ENCODE measurements around the gene COPB1.

COPB1 gene

GRCh38 chr11:14529321-14529720 lies 29.7 kb upstream of the COPB1 start:
- DNase-seq (ENCODE audit: low spot score): no peak
- no peak for TF ChIP-seq CTCF (IDR thresholded peaks at IDR 0.05; ENCODE audit: extremely low read depth, missing control alignments)

GRCh38 chr11:14522801-14523200 lies 23.2 kb upstream of the COPB1 start:
- DNase-seq (ENCODE audit: low spot score): no peak
- TF ChIP-seq CTCF (IDR thresholded peaks at IDR 0.05; ENCODE audit: extremely low read depth, missing control alignments): no peak

- no peak for TF ChIP-seq CTCF (IDR thresholded peaks at IDR 0.05; ENCODE audit: extremely low read depth, missing control alignments)
- no peak for DNase-seq (ENCODE audit: low spot score)
These were observed 22.6 kb upstream of the COPB1 start for GRCh38 chr11:14522245-14522644.

GRCh38 chr11:14520747-14521151 lies 21.1 kb upstream of the COPB1 start:
- TF ChIP-seq CTCF (IDR thresholded peaks at IDR 0.05; ENCODE audit: extremely low read depth, missing control alignments): no peak
- DNase-seq (ENCODE audit: low spot score): peak; percentile 10

- TF ChIP-seq CTCF (IDR thresholded peaks at IDR 0.05; ENCODE audit: extremely low read depth, missing control alignments): no peak
- peak; percentile 84 for DNase-seq (ENCODE audit: low spot score)
These were observed 20.5 kb upstream of the COPB1 start, which contains the start of gene PSMA1 for GRCh38 chr11:14519917-14520746. TSS of gene PSMA1 (minus strand) at chr11:14520386. CDS start at chr11:14520299, 87 bp downstream.

GRCh38 chr11:14519597-14519916 lies 19.9 kb upstream of the COPB1 start:
- no peak for TF ChIP-seq CTCF (IDR thresholded peaks at IDR 0.05; ENCODE audit: extremely low read depth, missing control alignments)
- DNase-seq (ENCODE audit: low spot score): no peak

- no peak for TF ChIP-seq CTCF (IDR thresholded peaks at IDR 0.05; ENCODE audit: extremely low read depth, missing control alignments)
- no peak for DNase-seq (ENCODE audit: low spot score)
These were observed 19.2 kb upstream of the COPB1 start for GRCh38 chr11:14518820-14519219.
